Smooth muscle cell (in vitro differentiated cells): Measurements from ENCODE around the gene C8A. TPM values are rescaled to one million over a fixed set of nuclear protein-coding genes. Genes with fewer than 3 reads are reported as not detected.

Source experiments
- DNase-seq: peaks from one replicate; lab custom pipeline; 2025; ENCODE audit not compliant: unreplicated experiment; lab: John Stamatoyannopoulos, UW
- H2AFZ ChIP-seq: fragments of 200-600 bp; sonication (generic); 2 replicates; pipeline ENCODE4 v1.6.0; 2016; ENCODE audit warnings: antibody characterized with exemption, low read depth, mild to moderate bottlenecking
- H3F3A ChIP-seq: fragments of 200-600 bp; sonication (generic); 2 replicates; pipeline ENCODE4 v1.6.0; 2017; ENCODE audit warnings: antibody characterized with exemption, low read depth
- H3K27ac ChIP-seq: fragments of 200-600 bp; sonication (generic); 2 replicates; pipeline ENCODE4 v1.5.1; 2016; ENCODE audit warnings: low read depth, mild to moderate bottlenecking
- H3K27me3 ChIP-seq: fragments of 200-600 bp; sonication (generic); 2 replicates; pipeline ENCODE4 v1.6.1; 2016; ENCODE audit warnings: low read depth, mild to moderate bottlenecking
- H3K36me3 ChIP-seq: fragments of 200-600 bp; sonication (generic); 2 replicates; pipeline ENCODE4 v1.5.1; 2016; ENCODE audit warnings: low read depth
- H3K4me1 ChIP-seq: fragments of 200-600 bp; sonication (generic); 2 replicates; pipeline ENCODE4 v1.5.1; 2016; ENCODE audit warnings: low read depth
- H3K4me2 ChIP-seq: fragments of 200-600 bp; sonication (generic); 2 replicates; pipeline ENCODE4 v1.6.0; 2016; ENCODE audit warnings: mild to moderate bottlenecking
- H3K4me3 ChIP-seq: fragments of 200-600 bp; sonication (generic); 2 replicates; pipeline ENCODE4 v1.5.1; 2016; ENCODE audit warnings: mild to moderate bottlenecking
- H3K79me2 ChIP-seq: fragments of 200-600 bp; sonication (generic); 2 replicates; pipeline ENCODE4 v1.6.0; 2016; ENCODE audit warnings: low read depth, mild to moderate bottlenecking
- H3K9ac ChIP-seq: fragments of 200-600 bp; sonication (generic); 2 replicates; pipeline ENCODE4 v1.6.0; 2016; ENCODE audit warnings: low read depth
- H3K9me3 ChIP-seq: fragments of 200-600 bp; sonication (generic); replicated peaks from 2 replicates; pipeline ENCODE4 v1.5.1; 2016; ENCODE audit warnings: low read depth
- H4K20me1 ChIP-seq: fragments of 200-600 bp; sonication (generic); 2 replicates; pipeline ENCODE4 v1.6.0; 2016; ENCODE audit warnings: low read depth
- CTCF ChIP-seq: fragments of 200-600 bp; sonication (generic); IDR thresholded peaks from 2 replicates; pipeline ENCODE4 v1.5.1; 2017; ENCODE audit warnings: borderline replicate concordance, mild to moderate bottlenecking, antibody characterized with exemption; ENCODE audit not compliant: insufficient read depth, poor library complexity, severe bottlenecking
- WGBS: methylation state at CpG from one replicate; pipeline ENCODE4 v1.1.7; 2016; ENCODE audit warnings: low lambda C conversion rate; 5-methylcytosine and 5-hydroxymethylcytosine counted together
- polyA plus RNA-seq: library from polyadenylated mRNA; unstranded; fragments of >200 nt; fragmentation: Nextera tagmentation; extraction: Ambion mirVana; gene quantifications from 2 replicates; pipeline ENCODE4 v1.2.1, GENCODE V29; 2016
- total RNA-seq: library from RNA; depleted of rRNA; stranded (reverse); fragments of >200 nt; gene quantifications from 2 replicates; pipeline ENCODE4 v1.2.3, GENCODE V29; 2014

C8A gene
- total and polyA plus RNA-seq, 2 experiments from 2014 or later = not detected

GRCh38 chr1:56931686-56932085, 77.1 kb downstream of the C8A start:
- no peak for DNase-seq
- WGBS = 85% methylated on average over 3 of the region's 3 CpGs
- H3K36me3 ChIP-seq = no peaks in the 10 kb centered on the region
- no peaks in the 10 kb centered on the region for H3K79me2 ChIP-seq
- no peaks in the 10 kb centered on the region for H3K27me3 ChIP-seq
- no peaks in the 10 kb centered on the region for H3K9me3 ChIP-seq
- no peaks in the 10 kb centered on the region for H3F3A ChIP-seq
- H3K4me2 ChIP-seq = no peak overlapping the region
- H4K20me1 ChIP-seq = no peaks in the 10 kb centered on the region
- no peak for TF ChIP-seq CTCF
- H3K9ac ChIP-seq = no peak overlapping the region
- peaks cover 16% of the 10 kb centered on the region for H3K4me1 ChIP-seq
- no peak overlapping the region for H3K27ac ChIP-seq
- no peak overlapping the region for H3K4me3 ChIP-seq
- H2AFZ ChIP-seq = no peak overlapping the region

GRCh38 chr1:56933161-56933560, 78.6 kb downstream of the C8A start:
- no peak for DNase-seq
- Histone ChIP-seq H2AFZ (no peak overlapping the region), H3K4me2 (no peak overlapping the region), H3K9me3 (no peaks in the 10 kb centered on the region), H3K36me3 (no peaks in the 10 kb centered on the region), H3K4me1 (peaks cover 16% of the 10 kb centered on the region), H3K9ac (no peak overlapping the region), H3K27ac (no peak overlapping the region), H4K20me1 (no peaks in the 10 kb centered on the region), H3K79me2 (no peaks in the 10 kb centered on the region), H3F3A (no peaks in the 10 kb centered on the region), H3K4me3 (no peak overlapping the region), H3K27me3 (no peaks in the 10 kb centered on the region)
- TF ChIP-seq CTCF = no peak
- WGBS = 95% methylated on average over 2 of the region's 2 CpGs

- Histone ChIP-seq H3K27me3 (no peaks in the 10 kb centered on the region), H3F3A (no peaks in the 10 kb centered on the region), H3K27ac (no peak overlapping the region), H3K4me1 (peaks cover 16% of the 10 kb centered on the region), H3K4me2 (no peak overlapping the region), H3K9ac (no peak overlapping the region), H2AFZ (no peak overlapping the region), H3K4me3 (no peak overlapping the region), H3K9me3 (no peaks in the 10 kb centered on the region), H3K36me3 (no peaks in the 10 kb centered on the region), H3K79me2 (no peaks in the 10 kb centered on the region), H4K20me1 (no peaks in the 10 kb centered on the region)
- no peak for DNase-seq
- no peak for TF ChIP-seq CTCF
- WGBS = 74% methylated on average over 2 of the region's 2 CpGs
Measured at GRCh38 chr1:56933606-56934005, 79.0 kb downstream of the C8A start.

- 6% methylated on average over 1 of the region's 1 CpG for WGBS
- Histone ChIP-seq H2AFZ (no peak overlapping the region), H3K4me2 (no peak overlapping the region), H3F3A (no peaks in the 10 kb centered on the region), H3K4me1 (peaks cover 16% of the 10 kb centered on the region), H3K79me2 (no peaks in the 10 kb centered on the region), H3K27me3 (no peaks in the 10 kb centered on the region), H4K20me1 (no peaks in the 10 kb centered on the region), H3K27ac (no peak overlapping the region), H3K9me3 (no peaks in the 10 kb centered on the region), H3K4me3 (no peak overlapping the region), H3K36me3 (no peaks in the 10 kb centered on the region), H3K9ac (no peak overlapping the region)
- TF ChIP-seq CTCF = no peak
- no peak for DNase-seq
Measured at GRCh38 chr1:56934430-56935060, 79.9 kb downstream of the C8A start.
